Prostate gland (tissue), 2 donors: ENCODE data around the gene NAA60. TPM values are rescaled to one million over a fixed set of nuclear protein-coding genes. Genes with fewer than 3 reads are reported as not detected.

Experiments
- DNase-seq: peaks from one replicate; pipeline ENCODE4 v3.0.0-alpha.2; 2019; ENCODE audit warnings: low spot score
- H3K27ac ChIP-seq, 2 donors: fragments of 200-600 bp; sonication (generic); 2 replicates each; pipeline ENCODE4 v1.5.1; 2017 to 2019
- H3K27me3 ChIP-seq: fragments of 200-600 bp; sonication (generic); replicated peaks from 2 replicates; pipeline ENCODE4 v1.5.1; 2019; ENCODE audit not compliant: insufficient read depth
- H3K36me3 ChIP-seq, 2 donors: fragments of 200-600 bp; sonication (generic); 1 replicate in 1 of 2; 2 replicates in 1 of 2; pipeline versions ENCODE4 v1.5.1 to v1.8.1; 2017 to 2019
- H3K4me1 ChIP-seq: fragments of 200-600 bp; sonication (generic); replicated peaks from 2 replicates; pipeline ENCODE4 v1.5.1; 2019
- H3K4me3 ChIP-seq, 2 donors: fragments of 200-600 bp; sonication (generic); 2 replicates each; pipeline ENCODE4 v1.5.1; 2017 to 2019
- H3K9me3 ChIP-seq: fragments of 200-600 bp; sonication (generic); 2 replicates; pipeline ENCODE4 v1.5.1; 2017
- CTCF ChIP-seq, 4 experiments: fragments of 200-600 bp in 2 of 4; fragments of 450-650 bp in 2 of 4; sonication (generic) in 2 of 4; IDR thresholded peaks; 1 replicate in 3 of 4; 2 replicates in 1 of 4; pipeline ENCODE4 v1.5.1; 2016 to 2019; ENCODE audit warnings: antibody characterized with exemption in 4 of 4, mild to moderate bottlenecking in 2 of 4, moderate library complexity in 2 of 4
- POLR2A ChIP-seq: fragments of 450-650 bp; IDR thresholded peaks from one replicate; pipeline ENCODE4 v1.6.1; 2016; ENCODE audit warnings: antibody characterized with exemption, mild to moderate bottlenecking
- POLR2AphosphoS5 ChIP-seq: sonication (generic); formaldehyde crosslinking; IDR thresholded peaks from one replicate; pipeline ENCODE4 v1.6.1; 2017; ENCODE audit warnings: antibody characterized with exemption
- WGBS: methylation state at CpG from one replicate; pipeline ENCODE4 v1.1.5; 2018; 5-methylcytosine and 5-hydroxymethylcytosine counted together
- intact Hi-C: fragments of 100-400 bp; cut with DNase I; formaldehyde crosslinking; loops from one replicate; pipeline ENCODE4 v1.14.2; 2022
- total RNA-seq, 2 donors: library from RNA; depleted of rRNA; stranded (reverse); fragments of >200 nt; gene quantifications; one replicate each; pipeline ENCODE4 v1.1.0, GENCODE V29; 2016

NAA60 gene
- total RNA-seq, 2 donors from 2014 or later: 48.1 to 99.2 TPM

GRCh38 chr16:3476409-3476808, 32.9 kb downstream of the NAA60 start:
- no peaks in the 10 kb centered on the region for H3K4me1 ChIP-seq
- TF ChIP-seq CTCF (IDR thresholded peaks at IDR 0.05): no peak
- no peak for TF ChIP-seq POLR2AphosphoS5
- no peak for TF ChIP-seq POLR2A
- intact Hi-C loops: no loop called here
- 86% methylated on average over 3 of the region's 3 CpGs for WGBS
- no peaks in the 10 kb centered on the region for H3K27me3 ChIP-seq
- no peaks in the 10 kb centered on the region for H3K9me3 ChIP-seq
- no peak overlapping the region for H3K27ac ChIP-seq
- DNase-seq: no peak
- H3K4me3 ChIP-seq: no peak overlapping the region
- H3K36me3 ChIP-seq: peaks cover 0 to 7% of the 10 kb centered on the region in 2 donors

- DNase-seq: no peak
- no peaks in the 10 kb centered on the region for H3K9me3 ChIP-seq
- H3K27ac ChIP-seq: no peak overlapping the region
- H3K27me3 ChIP-seq: no peaks in the 10 kb centered on the region
- no peak overlapping the region for H3K4me3 ChIP-seq
- intact Hi-C loops: no loop called here
- H3K4me1 ChIP-seq: no peaks in the 10 kb centered on the region
- no peak for TF ChIP-seq CTCF (IDR thresholded peaks at IDR 0.05)
- no peak for TF ChIP-seq POLR2AphosphoS5
- TF ChIP-seq POLR2A: no peak
- 72% methylated on average over 11 of the region's 11 CpGs for WGBS
- H3K36me3 ChIP-seq: peaks cover 3 to 7% of the 10 kb centered on the region in 2 donors
Observed at GRCh38 chr16:3478242-3478925, 34.9 kb downstream of the NAA60 start.

GRCh38 chr16:3479654-3480216, 36.3 kb downstream of the NAA60 start:
- intact Hi-C loops: no loop called here
- H3K27ac ChIP-seq: no peak overlapping the region
- H3K36me3 ChIP-seq: peaks cover 9 to 10% of the 10 kb centered on the region in 2 donors
- TF ChIP-seq POLR2A: no peak
- no peak for TF ChIP-seq POLR2AphosphoS5
- no peak for TF ChIP-seq CTCF (IDR thresholded peaks at IDR 0.05)
- H3K4me3 ChIP-seq: no peak overlapping the region
- no peaks in the 10 kb centered on the region for H3K27me3 ChIP-seq
- no peaks in the 10 kb centered on the region for H3K9me3 ChIP-seq
- WGBS: 93% methylated on average over 12 of the region's 12 CpGs
- no peak for DNase-seq
- H3K4me1 ChIP-seq: no peaks in the 10 kb centered on the region

GRCh38 chr16:3480901-3481695, 37.6 kb downstream of the NAA60 start:
- TF ChIP-seq POLR2A (no peak), POLR2AphosphoS5 (no peak), CTCF (IDR thresholded peaks at IDR 0.05) (no peak)
- 67% methylated on average over 18 of the region's 18 CpGs for WGBS
- Histone ChIP-seq H3K9me3 (no peaks in the 10 kb centered on the region), H3K4me1 (no peaks in the 10 kb centered on the region), H3K27ac (no peak overlapping the region), H3K27me3 (no peaks in the 10 kb centered on the region), H3K4me3 (no peak overlapping the region), H3K36me3 (peaks cover 17 to 22% of the 10 kb centered on the region in 2 donors)
- intact Hi-C loops: no loop called here
- no peak for DNase-seq
